ENCODE results near the gene COL4A1. TPM values are rescaled to one million over a fixed set of nuclear protein-coding genes. Genes with fewer than 3 reads are reported as not detected.

COL4A1 gene
- total RNA-seq, 2 donors from 2014 or later: 27.0 to 97.0 TPM

- TF ChIP-seq CTCF (IDR thresholded peaks at IDR 0.05): no peak
- Histone ChIP-seq H3K27ac (peak overlapping the region; percentile 32), H3K4me1 (no peaks in the 10 kb centered on the region), H3K9ac (ENCODE audit: low read depth in 2 of 2, low read length in 2 of 2) (peak overlapping the region in 1 of 2 donors; percentile 4), H3K27me3 (peaks cover 10% of the 10 kb centered on the region), H3K36me3 (no peaks in the 10 kb centered on the region), H3K4me3 (no peak overlapping the region), H3K9me3 (no peaks in the 10 kb centered on the region)
- DNase-seq: no peak
- intact Hi-C loops (cut with DNase I): no loop called here
Measured at GRCh38 chr13:110312339-110313031, 5.5 kb upstream of the COL4A1 start.

GRCh38 chr13:110311443-110312338 lies 4.7 kb upstream of the COL4A1 start:
- intact Hi-C loops (cut with DNase I): no loop called here
- Histone ChIP-seq H3K9me3 (no peaks in the 10 kb centered on the region), H3K4me3 (peak overlapping the region; percentile 15), H3K27ac (peak overlapping the region; percentile 61), H3K27me3 (peaks cover 18% of the 10 kb centered on the region), H3K9ac (ENCODE audit: low read depth in 2 of 2, low read length in 2 of 2) (peak overlapping the region in 1 of 2 donors; percentile 48), H3K4me1 (no peaks in the 10 kb centered on the region), H3K36me3 (no peaks in the 10 kb centered on the region)
- no peak for DNase-seq
- no peak for TF ChIP-seq CTCF (IDR thresholded peaks at IDR 0.05)

- DNase-seq: no peak
Measured at GRCh38 chr13:110310541-110311442, 3.8 kb upstream of the COL4A1 start.

GRCh38 chr13:110309661-110310524 lies 2.9 kb upstream of the COL4A1 start:
- Histone ChIP-seq H3K27me3 (peaks cover 28% of the 10 kb centered on the region), H3K9me3 (no peaks in the 10 kb centered on the region), H3K4me1 (no peaks in the 10 kb centered on the region), H3K36me3 (no peaks in the 10 kb centered on the region), H3K9ac (ENCODE audit: low read depth in 2 of 2, low read length in 2 of 2) (peak overlapping the region; percentile 53 to 71), H3K4me3 (peak overlapping the region; percentile 48), H3K27ac (peak overlapping the region; percentile 84)
- DNase-seq: no peak
- intact Hi-C loops (cut with DNase I): loop anchor here (5.0 kb wide), 1 partner anchor 37 kb away; no protein-coding TSS in a partner anchor
- TF ChIP-seq CTCF (IDR thresholded peaks at IDR 0.05): no peak

More at GRCh38 chr13:110310541-110311442, 3.8 kb upstream of the COL4A1 start:
- Histone ChIP-seq H3K4me3 (peak overlapping the region; percentile 15), H3K9ac (ENCODE audit: low read depth in 2 of 2, low read length in 2 of 2) (peak overlapping the region in 1 of 2 donors; percentile 48), H3K4me1 (no peaks in the 10 kb centered on the region), H3K36me3 (no peaks in the 10 kb centered on the region), H3K27ac (peak overlapping the region; percentile 84), H3K27me3 (peaks cover 27% of the 10 kb centered on the region), H3K9me3 (no peaks in the 10 kb centered on the region)
- TF ChIP-seq CTCF (IDR thresholded peaks at IDR 0.05): no peak
- intact Hi-C loops (cut with DNase I): no loop called here

Data from colonic mucosa (tissue), 4 donors.